Globus pallidus (tissue), 1 donor: ENCODE data around the gene CBX4.

Source experiments
- DNase-seq: peaks from one replicate; pipeline ENCODE4 v3.0.0-alpha.2; 2015; ENCODE audit warnings: low spot score

Gene CBX4

GRCh38 chr17:79811868-79812352, 27.3 kb downstream of the CBX4 start:
- no peak for DNase-seq

GRCh38 chr17:79811011-79811867, 28.0 kb downstream of the CBX4 start:
- peak; percentile 62 for DNase-seq

- peak; percentile 72 for DNase-seq
Measured at GRCh38 chr17:79810130-79811010, 28.9 kb downstream of the CBX4 start.

GRCh38 chr17:79809530-79810129, 29.6 kb downstream of the CBX4 start:
- DNase-seq = no peak

- no peak for DNase-seq
Measured at GRCh38 chr17:79808763-79809529, 30.3 kb downstream of the CBX4 start.

- DNase-seq = no peak
Measured at GRCh38 chr17:79806863-79807720, 32.1 kb downstream of the CBX4 start.

GRCh38 chr17:79806446-79806760, 32.8 kb downstream of the CBX4 start:
- no peak for DNase-seq

- DNase-seq = no peak
Measured at GRCh38 chr17:79804856-79805696, 34.2 kb downstream of the CBX4 start.

- no peak for DNase-seq
Measured at GRCh38 chr17:79803997-79804855, 35.0 kb downstream of the CBX4 start.

- DNase-seq = no peak
Measured at GRCh38 chr17:79803421-79803996, 35.7 kb downstream of the CBX4 start.

- no peak for DNase-seq
Measured at GRCh38 chr17:79802736-79803420, 36.4 kb downstream of the CBX4 start.

- DNase-seq = no peak
Measured at GRCh38 chr17:79802039-79802735, 37.1 kb downstream of the CBX4 start.

GRCh38 chr17:79801156-79802038, 37.8 kb downstream of the CBX4 start:
- no peak for DNase-seq

GRCh38 chr17:79800325-79801155, 38.7 kb downstream of the CBX4 start:
- DNase-seq = no peak
